Loucy (cell line): ENCODE measurements around the gene NABP2.

Experiments
- H2AFZ ChIP-seq: fragments of 200-600 bp; sonication (generic); 2 replicates; pipeline ENCODE4 v1.6.0; 2016; ENCODE audit warnings: antibody characterized with exemption, mild to moderate bottlenecking, low read length, moderate library complexity
- H3F3A ChIP-seq: fragments of 200-600 bp; 2 replicates; pipeline ENCODE4 v1.6.0; 2016; ENCODE audit warnings: antibody characterized with exemption, low read depth, mild to moderate bottlenecking
- H3K27me3 ChIP-seq: fragments of 200-600 bp; sonication (generic); 2 replicates; pipeline ENCODE4 v1.6.1; 2014; ENCODE audit warnings: low read length, mild to moderate bottlenecking; ENCODE audit not compliant: insufficient read depth, poor library complexity, severe bottlenecking
- H3K36me3 ChIP-seq: fragments of 200-600 bp; sonication (generic); 2 replicates; pipeline ENCODE4 v1.6.1; 2016; ENCODE audit warnings: low read length; ENCODE audit not compliant: insufficient read depth
- H3K4me1 ChIP-seq: fragments of 200-600 bp; sonication (generic); 2 replicates; pipeline ENCODE4 v1.5.1; 2014; ENCODE audit warnings: low read length, mild to moderate bottlenecking; ENCODE audit not compliant: insufficient read depth, poor library complexity, severe bottlenecking
- H3K4me2 ChIP-seq: fragments of 200-600 bp; sonication (generic); 2 replicates; pipeline ENCODE4 v1.6.0; 2014; ENCODE audit warnings: antibody characterized with exemption, low read length, low read depth, mild to moderate bottlenecking; ENCODE audit not compliant: poor library complexity, severe bottlenecking
- H3K4me3 ChIP-seq: fragments of 200-600 bp; sonication (generic); 2 replicates; pipeline ENCODE4 v1.5.1; 2014; ENCODE audit warnings: low read length, mild to moderate bottlenecking, mixed read lengths; ENCODE audit not compliant: poor library complexity, severe bottlenecking
- H3K79me2 ChIP-seq: fragments of 200-600 bp; sonication (generic); 2 replicates; pipeline ENCODE4 v1.6.1; 2014; ENCODE audit warnings: low read length; ENCODE audit not compliant: insufficient read depth
- H3K9ac ChIP-seq: fragments of 200-600 bp; sonication (generic); 2 replicates; pipeline ENCODE4 v1.6.0; 2014; ENCODE audit warnings: mild to moderate bottlenecking, low read depth, low read length, moderate library complexity; ENCODE audit not compliant: poor library complexity, severe bottlenecking
- H3K9me2 ChIP-seq: fragments of 200-600 bp; sonication (generic); replicated peaks from 2 replicates; pipeline ENCODE4 v1.6.1; 2016; ENCODE audit warnings: low read depth, low read length, mixed read lengths
- H3K9me3 ChIP-seq: fragments of 200-600 bp; sonication (generic); 2 replicates; pipeline ENCODE4 v1.6.1; 2014; ENCODE audit warnings: mild to moderate bottlenecking, antibody characterized with exemption, low read length, low read depth; ENCODE audit not compliant: insufficient read depth
- H4K20me1 ChIP-seq: fragments of 200-600 bp; sonication (generic); 2 replicates; pipeline ENCODE4 v1.6.0; 2014; ENCODE audit warnings: antibody characterized with exemption, low read length, mild to moderate bottlenecking; ENCODE audit not compliant: insufficient read depth, poor library complexity, severe bottlenecking
- EZH2phosphoT487 ChIP-seq: fragments of 200-600 bp; IDR thresholded peaks from 2 replicates; pipeline ENCODE4 v1.6.1; 2018; ENCODE audit warnings: antibody characterized with exemption, mild to moderate bottlenecking, moderate library complexity, borderline replicate concordance
- TF ChIP-seq, protein P1 (sequence below): fragments of 200-600 bp; sonication (generic); conservative IDR thresholded peaks from 2 replicates; pipeline ENCODE4 v1.5.1; 2014; ENCODE audit warnings: mild to moderate bottlenecking, antibody characterized with exemption, low read length

NABP2 gene

GRCh38 chr12:56244494-56244893, 20.4 kb downstream of the NABP2 start:
- TF ChIP-seq, protein P1, sequence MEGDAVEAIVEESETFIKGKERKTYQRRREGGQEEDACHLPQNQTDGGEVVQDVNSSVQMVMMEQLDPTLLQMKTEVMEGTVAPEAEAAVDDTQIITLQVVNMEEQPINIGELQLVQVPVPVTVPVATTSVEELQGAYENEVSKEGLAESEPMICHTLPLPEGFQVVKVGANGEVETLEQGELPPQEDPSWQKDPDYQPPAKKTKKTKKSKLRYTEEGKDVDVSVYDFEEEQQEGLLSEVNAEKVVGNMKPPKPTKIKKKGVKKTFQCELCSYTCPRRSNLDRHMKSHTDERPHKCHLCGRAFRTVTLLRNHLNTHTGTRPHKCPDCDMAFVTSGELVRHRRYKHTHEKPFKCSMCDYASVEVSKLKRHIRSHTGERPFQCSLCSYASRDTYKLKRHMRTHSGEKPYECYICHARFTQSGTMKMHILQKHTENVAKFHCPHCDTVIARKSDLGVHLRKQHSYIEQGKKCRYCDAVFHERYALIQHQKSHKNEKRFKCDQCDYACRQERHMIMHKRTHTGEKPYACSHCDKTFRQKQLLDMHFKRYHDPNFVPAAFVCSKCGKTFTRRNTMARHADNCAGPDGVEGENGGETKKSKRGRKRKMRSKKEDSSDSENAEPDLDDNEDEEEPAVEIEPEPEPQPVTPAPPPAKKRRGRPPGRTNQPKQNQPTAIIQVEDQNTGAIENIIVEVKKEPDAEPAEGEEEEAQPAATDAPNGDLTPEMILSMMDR = no peak
- TF ChIP-seq EZH2phosphoT487 = no peak
- H3F3A ChIP-seq = no peaks in the 10 kb centered on the region
- H3K27me3 ChIP-seq = no peaks in the 10 kb centered on the region
- H3K4me1 ChIP-seq = no peaks in the 10 kb centered on the region
- H3K4me2 ChIP-seq = no peak overlapping the region
- H3K9ac ChIP-seq = no peak overlapping the region
- H3K36me3 ChIP-seq = peaks cover 72% of the 10 kb centered on the region; the same call in 1 of the 2 replicates
- no peaks in the 10 kb centered on the region for H3K79me2 ChIP-seq
- H3K4me3 ChIP-seq = no peak overlapping the region
- no peaks in the 10 kb centered on the region for H4K20me1 ChIP-seq
- H2AFZ ChIP-seq = no peak overlapping the region
- no peaks in the 10 kb centered on the region for H3K9me3 ChIP-seq
- no peaks in the 10 kb centered on the region for H3K9me2 ChIP-seq

DNA sequence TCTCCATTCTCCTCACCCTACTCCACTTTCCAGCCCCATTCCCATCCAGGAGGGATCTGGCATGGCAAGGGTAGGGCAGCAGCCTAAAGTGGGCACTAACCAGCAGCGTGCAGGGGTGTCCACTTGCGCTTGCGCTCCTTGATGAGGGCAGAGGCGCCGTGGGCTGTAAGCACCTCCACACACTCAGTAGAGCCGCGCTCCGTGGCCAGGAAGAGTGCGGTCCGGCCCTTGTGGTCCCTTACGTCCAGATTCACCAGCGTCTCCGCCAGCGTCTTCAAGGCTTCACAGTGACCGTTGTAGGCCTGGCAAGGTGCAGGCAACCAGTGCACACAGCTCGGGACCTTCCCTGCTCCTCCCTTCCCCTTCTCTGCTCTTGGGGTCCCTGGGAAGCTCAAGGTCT, 23.8 kb downstream of the NABP2 start:
- Histone ChIP-seq H3K79me2 (no peaks in the 10 kb centered on the region), H3K9me2 (no peaks in the 10 kb centered on the region), H3K36me3 (peaks cover 66% of the 10 kb centered on the region; the same call in 1 of the 2 replicates), H3K9ac (no peak overlapping the region), H3K4me3 (no peak overlapping the region), H4K20me1 (no peaks in the 10 kb centered on the region), H3K4me1 (no peaks in the 10 kb centered on the region), H3K9me3 (no peaks in the 10 kb centered on the region), H3K4me2 (no peak overlapping the region), H3K27me3 (no peaks in the 10 kb centered on the region), H2AFZ (no peak overlapping the region), H3F3A (no peaks in the 10 kb centered on the region)
- TF ChIP-seq, protein P1 = no peak
- no peak for TF ChIP-seq EZH2phosphoT487

GRCh38 chr12:56248711-56249110, 24.6 kb downstream of the NABP2 start:
- no peaks in the 10 kb centered on the region for H3F3A ChIP-seq
- no peak for TF ChIP-seq EZH2phosphoT487
- TF ChIP-seq, protein P1 = no peak
- H3K79me2 ChIP-seq = no peaks in the 10 kb centered on the region
- H3K36me3 ChIP-seq = peaks cover 66% of the 10 kb centered on the region; the same call in 1 of the 2 replicates
- no peaks in the 10 kb centered on the region for H3K9me2 ChIP-seq
- H2AFZ ChIP-seq = no peak overlapping the region
- H3K4me3 ChIP-seq = no peak overlapping the region
- no peaks in the 10 kb centered on the region for H4K20me1 ChIP-seq
- H3K4me1 ChIP-seq = no peaks in the 10 kb centered on the region
- no peaks in the 10 kb centered on the region for H3K9me3 ChIP-seq
- no peak overlapping the region for H3K9ac ChIP-seq
- no peaks in the 10 kb centered on the region for H3K27me3 ChIP-seq
- no peak overlapping the region for H3K4me2 ChIP-seq
